HG03520 (cell line): ENCODE results near the gene TP53I11.

ENCODE experiments used
- ATAC-seq: cut with Tn5 transposase; IDR thresholded peaks from one replicate; pipeline ENCODE4 v1.9.1; 2021; ENCODE audit warnings: mild to moderate bottlenecking, moderate library complexity; ENCODE audit not compliant: unreplicated experiment

Gene TP53I11

DNA sequence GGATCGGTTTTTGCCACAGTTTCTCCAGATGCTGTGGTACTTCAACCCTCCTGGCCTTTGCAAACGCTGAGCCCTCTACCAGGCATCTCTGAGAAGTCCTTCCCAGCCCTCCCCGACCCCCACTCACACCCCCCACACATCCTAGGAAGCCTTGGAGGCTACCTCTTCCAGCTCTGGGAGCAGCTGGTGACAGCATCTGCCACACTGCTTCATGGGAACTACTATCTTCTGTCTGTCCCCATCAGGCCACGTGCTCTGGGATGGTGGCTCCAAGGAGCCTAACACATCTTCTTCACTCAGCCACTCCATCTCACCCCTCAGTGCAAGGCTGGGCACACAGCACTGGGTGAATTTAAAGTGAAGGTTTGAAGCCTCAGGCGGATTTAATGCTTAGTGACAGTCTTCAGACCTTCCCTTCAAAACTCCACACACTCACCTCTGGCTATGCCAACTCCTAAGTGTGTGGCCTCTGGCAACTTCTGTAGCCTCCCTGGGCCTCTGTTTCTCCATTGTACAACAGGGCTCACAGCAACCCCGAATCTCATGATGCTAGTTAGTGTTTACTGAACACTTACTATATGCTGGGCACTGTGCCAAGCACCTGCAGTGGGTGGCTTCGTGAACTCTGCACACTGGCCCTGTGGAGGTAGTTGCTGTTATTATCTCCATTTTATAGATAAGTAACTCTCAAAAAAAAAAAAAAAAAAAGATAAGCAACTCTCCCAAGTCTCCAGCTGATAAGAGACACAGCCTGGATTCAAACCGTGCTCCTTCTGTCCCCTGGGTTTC, 7.3 kb upstream of the TP53I11 start:
- no peak for ATAC-seq

GRCh38 chr11:44957040-44957515, 6.4 kb upstream of the TP53I11 start:
- ATAC-seq: no peak

- ATAC-seq: no peak
Observed at GRCh38 chr11:44955015-44955738, 4.5 kb upstream of the TP53I11 start.

DNA sequence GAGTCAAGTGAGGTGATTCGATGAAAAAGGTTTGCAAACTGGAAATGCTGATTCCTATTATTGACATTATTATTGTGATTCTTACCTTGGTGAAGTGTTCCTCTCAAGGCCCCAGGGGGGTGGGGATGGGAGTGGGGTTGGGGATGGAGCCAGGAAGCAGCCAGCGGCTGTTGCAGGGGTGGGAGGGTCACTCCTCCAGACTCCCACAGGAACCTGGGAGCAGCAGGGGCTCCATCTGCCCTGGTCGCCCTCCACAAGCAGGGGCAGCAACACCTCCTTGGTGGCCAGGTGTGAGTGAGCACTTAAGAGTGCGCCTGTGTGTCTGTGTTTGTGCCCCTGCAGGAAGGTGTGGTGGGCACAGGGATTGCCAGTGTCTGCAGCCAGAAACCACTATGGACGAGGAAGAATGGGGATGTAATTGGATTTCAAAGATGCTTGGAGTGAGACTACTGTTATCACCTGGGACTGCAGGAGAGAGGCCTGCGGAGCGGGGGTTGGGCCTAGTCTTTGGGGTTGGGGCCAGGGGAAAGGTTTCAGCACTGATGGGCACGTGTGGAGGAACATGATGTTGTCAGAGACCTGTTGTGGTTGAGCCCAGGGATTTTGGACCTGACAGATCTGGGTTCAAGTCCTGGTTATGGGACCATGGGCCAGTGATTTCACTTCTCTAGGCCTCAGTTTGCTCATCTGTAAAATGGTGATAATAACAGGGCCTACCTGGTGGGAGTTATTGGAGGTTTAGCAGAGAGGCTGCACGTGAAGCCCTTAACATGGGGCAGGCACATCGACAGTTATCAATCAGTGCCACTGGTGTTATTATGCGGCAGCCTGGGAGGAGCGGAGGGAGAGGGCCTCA, 3.6 kb upstream of the TP53I11 start:
- no peak for ATAC-seq

GRCh38 chr11:44952500-44953260, 2.0 kb upstream of the TP53I11 start:
- ATAC-seq: no peak

DNA sequence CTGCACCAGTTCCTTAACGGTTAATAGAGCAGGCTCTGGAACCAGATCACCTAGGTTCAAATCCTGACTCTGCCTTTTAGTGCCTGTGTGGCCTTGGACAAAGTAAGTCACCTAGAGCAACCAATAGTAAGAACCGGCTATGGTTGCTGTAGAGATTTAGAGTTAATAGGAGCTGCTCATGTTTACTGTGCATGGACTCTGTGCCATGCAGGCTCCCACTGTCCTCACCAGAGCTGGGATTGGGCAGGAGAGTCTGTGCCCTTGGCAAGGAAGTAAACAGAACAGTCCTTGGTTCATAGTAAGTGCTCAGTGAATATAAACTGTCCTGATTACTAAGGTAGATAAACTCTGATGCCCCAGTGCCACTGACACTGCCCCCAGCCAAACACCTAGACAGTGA, 1.4 kb upstream of the TP53I11 start:
- no peak for ATAC-seq

- no peak for ATAC-seq
Observed at GRCh38 chr11:44950031-44950624, 555 bp downstream of the TP53I11 start.

- no peak for ATAC-seq
Observed at GRCh38 chr11:44949160-44950030, 1.3 kb downstream of the TP53I11 start.

- no peak for ATAC-seq
Observed at GRCh38 chr11:44948155-44948554, 2.5 kb downstream of the TP53I11 start.

- no peak for ATAC-seq
Observed at GRCh38 chr11:44947114-44947513, 3.6 kb downstream of the TP53I11 start.

- ATAC-seq: no peak
Observed at GRCh38 chr11:44946263-44946662, 4.4 kb downstream of the TP53I11 start.

GRCh38 chr11:44945666-44946065, 5.0 kb downstream of the TP53I11 start:
- ATAC-seq: no peak

GRCh38 chr11:44944853-44945235, 5.8 kb downstream of the TP53I11 start:
- no peak for ATAC-seq

- no peak for ATAC-seq
Observed at GRCh38 chr11:44944181-44944852, 6.4 kb downstream of the TP53I11 start.

DNA sequence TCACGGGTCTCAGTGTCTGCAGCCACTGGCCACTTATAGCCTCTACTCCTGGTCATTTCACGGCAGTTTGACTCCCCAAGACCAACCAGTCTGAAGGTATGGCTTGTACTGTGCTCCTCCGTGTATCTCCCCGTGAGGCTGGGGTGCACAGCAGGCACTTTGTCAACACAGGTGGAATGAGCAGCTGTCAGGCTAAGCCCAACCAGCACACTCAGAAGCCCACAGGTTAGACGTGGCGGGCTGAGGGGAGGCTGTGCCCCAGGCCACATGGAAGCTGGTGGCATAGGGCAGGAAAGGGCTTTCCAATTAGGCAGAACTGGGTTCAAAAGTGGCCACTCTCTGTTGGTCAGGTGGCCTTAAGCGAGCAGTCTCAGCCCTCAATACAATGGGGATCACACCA, 7.0 kb downstream of the TP53I11 start:
- ATAC-seq: no peak

- ATAC-seq: no peak
Observed at GRCh38 chr11:44943118-44943517, 7.6 kb downstream of the TP53I11 start.

GRCh38 chr11:44942029-44942955, 8.4 kb downstream of the TP53I11 start:
- ATAC-seq: no peak
